GM18505 (cell line): ENCODE data around the gene FIBP.
A peak's percentile ranks its signal among the peaks of the same experiment; 100 is the strongest.

ENCODE experiments used
- ATAC-seq: cut with Tn5 transposase; IDR thresholded peaks from one replicate; pipeline ENCODE4 v1.9.1; 2021; ENCODE audit not compliant: unreplicated experiment
- POLR2A ChIP-seq: IDR thresholded peaks from 4 replicates; pipeline ENCODE4 v1.6.1; 2011; ENCODE audit warnings: borderline replicate concordance; ENCODE audit not compliant: insufficient read depth, insufficient read length; ENCODE audit errors: extremely low read depth

The FIBP gene

GRCh38 chr11:65918211-65919140 lies 30.2 kb upstream of the FIBP start, which contains the start of gene C11orf68:
Gene C11orf68 (minus strand): TSS chr11:65919062. CDS start chr11:65919031, 31 bp downstream.
- peak; percentile 50 for ATAC-seq
- peak; percentile 76 for TF ChIP-seq POLR2A

DNA sequence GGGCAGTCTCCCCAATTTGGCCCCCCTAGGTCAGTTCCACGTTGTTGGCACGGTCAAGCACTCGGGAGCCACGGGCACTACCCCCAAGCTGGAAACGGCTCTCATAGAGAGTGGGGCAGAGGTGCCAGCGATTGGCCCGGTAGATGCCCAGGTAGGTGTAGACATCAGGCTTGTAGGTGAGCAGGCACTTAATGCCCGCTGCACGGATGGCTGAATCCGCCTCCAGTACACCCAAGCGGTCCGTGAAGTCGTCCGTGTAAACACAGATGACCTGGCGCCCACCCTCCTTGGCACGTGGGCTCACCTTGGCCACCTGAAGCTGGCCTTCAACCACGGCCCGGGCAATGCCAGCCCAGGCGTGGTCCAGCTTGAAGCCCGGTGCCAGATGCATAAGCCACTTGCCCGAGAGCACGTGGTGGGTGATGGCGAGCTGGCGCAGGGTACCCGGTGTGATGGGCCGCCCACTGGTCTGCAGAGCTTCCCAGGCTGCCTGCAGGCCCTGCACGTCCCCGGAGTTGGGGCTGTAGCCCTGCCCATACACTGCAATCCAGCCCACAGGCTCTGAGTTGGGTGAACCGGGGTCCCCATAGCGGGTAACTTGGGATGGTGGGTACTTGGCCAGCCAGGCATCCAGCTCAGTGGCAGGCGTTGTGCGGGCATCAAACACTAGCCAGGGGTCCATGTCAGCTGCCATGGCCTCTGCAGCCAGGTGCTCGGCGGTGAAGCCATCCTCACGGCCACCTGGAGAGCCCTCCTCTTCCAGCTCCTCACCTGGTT lies 29.4 kb upstream of the FIBP start:
- no peak for TF ChIP-seq POLR2A
- no peak for ATAC-seq

GRCh38 chr11:65917077-65917433 lies 28.8 kb upstream of the FIBP start:
- no peak for TF ChIP-seq POLR2A
- ATAC-seq, result no peak

GRCh38 chr11:65916391-65916790 lies 28.1 kb upstream of the FIBP start:
- no peak for TF ChIP-seq POLR2A
- no peak for ATAC-seq

DNA sequence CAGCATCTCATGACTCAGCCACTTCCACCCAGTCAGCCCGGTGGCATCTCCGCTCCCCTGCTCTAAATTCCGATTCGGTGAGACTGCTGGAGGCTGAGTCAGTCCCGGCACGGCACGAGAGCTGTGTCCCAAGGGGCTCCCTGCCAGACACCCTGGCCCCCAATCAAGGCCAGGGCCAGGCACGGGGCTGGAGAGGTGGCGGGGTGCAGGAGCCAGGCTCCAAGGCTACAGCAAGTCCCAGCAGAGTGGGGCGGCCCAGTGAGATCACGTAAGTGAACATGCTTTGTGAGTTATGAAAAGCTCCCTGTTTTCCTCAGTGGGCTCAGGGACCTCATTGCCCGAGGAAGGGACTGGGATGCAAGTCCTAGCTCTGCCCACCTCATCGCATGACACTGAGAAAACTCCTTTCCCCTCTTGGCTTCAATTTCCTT lies 27.6 kb upstream of the FIBP start:
- no peak for ATAC-seq
- TF ChIP-seq POLR2A, result no peak

DNA sequence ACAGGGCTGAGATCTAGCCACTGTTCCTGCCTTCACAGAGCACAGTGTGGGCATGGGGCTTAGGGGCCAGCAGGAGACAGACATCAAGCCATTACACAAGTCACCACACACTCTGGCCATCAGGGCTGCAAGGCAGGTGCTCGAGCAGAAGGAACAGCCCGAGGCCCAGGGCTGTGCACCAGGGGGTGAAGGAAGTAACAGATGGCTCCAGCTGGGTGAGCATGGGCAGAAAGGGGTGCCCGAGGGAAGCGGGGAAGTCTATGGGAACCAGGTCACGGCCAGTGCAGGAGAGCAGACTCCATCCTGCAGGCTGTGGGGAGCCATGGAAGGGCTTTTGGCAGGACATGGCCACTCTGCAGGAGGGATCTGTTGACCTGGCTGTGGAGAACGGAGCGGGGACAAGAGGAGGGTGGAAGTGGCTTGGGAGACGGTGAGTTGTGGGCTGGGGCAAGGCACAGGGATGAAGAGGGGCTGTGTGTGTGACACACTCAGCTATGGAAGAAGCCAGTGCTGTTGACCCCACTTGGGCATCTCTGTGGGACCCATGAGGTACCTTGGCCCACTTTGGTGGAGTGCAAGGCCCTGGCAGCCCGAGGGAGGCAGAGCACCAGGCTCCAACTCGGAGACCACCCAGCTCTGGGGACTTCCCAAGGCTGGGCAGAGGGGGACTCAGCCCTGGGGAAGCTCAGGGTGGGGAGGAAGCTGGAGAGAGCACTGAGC lies 27.0 kb upstream of the FIBP start:
- no peak for TF ChIP-seq POLR2A
- no peak for ATAC-seq

GRCh38 chr11:65912845-65913244 lies 24.6 kb upstream of the FIBP start:
- TF ChIP-seq POLR2A, result no peak
- no peak for ATAC-seq

GRCh38 chr11:65911682-65912568 lies 23.7 kb upstream of the FIBP start:
- ATAC-seq, result no peak

GRCh38 chr11:65907878-65908277 lies 19.6 kb upstream of the FIBP start:
- TF ChIP-seq POLR2A, result no peak
- ATAC-seq, result no peak

More at GRCh38 chr11:65911682-65912568, 23.7 kb upstream of the FIBP start:
- no peak for TF ChIP-seq POLR2A

GRCh38 chr11:65906602-65907001 lies 18.3 kb upstream of the FIBP start:
- ATAC-seq, result no peak

GRCh38 chr11:65903715-65904114 lies 15.4 kb upstream of the FIBP start:
- TF ChIP-seq POLR2A, result no peak
- ATAC-seq, result no peak

More at GRCh38 chr11:65906602-65907001, 18.3 kb upstream of the FIBP start:
- no peak for TF ChIP-seq POLR2A

DNA sequence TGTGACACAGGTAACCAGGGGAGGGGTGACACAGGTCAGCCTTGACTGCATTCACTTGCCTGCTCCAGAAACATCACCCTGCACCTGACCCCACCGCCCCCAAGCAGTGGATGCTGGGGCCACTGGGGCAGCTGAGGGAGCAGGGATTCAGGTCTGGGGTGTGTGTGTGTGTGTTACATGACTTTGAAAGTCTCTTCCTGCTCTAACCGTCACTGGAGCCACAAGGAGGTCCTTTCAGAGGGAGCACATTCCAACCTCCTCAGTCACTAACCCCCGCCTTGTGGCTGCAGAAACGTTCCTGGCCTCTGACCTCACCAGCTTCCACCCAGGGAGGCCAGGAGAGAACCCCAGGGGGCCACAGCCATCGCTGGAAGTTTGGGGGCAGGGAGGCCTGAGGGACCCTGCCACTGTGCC lies 14.8 kb upstream of the FIBP start:
- ATAC-seq, result no peak
- no peak for TF ChIP-seq POLR2A
